ENCODE measurements around the gene ABCB1. TPM values are rescaled to one million over a fixed set of nuclear protein-coding genes. Genes with fewer than 3 reads are reported as not detected.

The ABCB1 gene
- total and polyA plus RNA-seq, 2 donors (not counting 3 experiments of a cell fraction or from before 2014, with no cell fraction given) = 7.1 to 7.5 TPM

DNA sequence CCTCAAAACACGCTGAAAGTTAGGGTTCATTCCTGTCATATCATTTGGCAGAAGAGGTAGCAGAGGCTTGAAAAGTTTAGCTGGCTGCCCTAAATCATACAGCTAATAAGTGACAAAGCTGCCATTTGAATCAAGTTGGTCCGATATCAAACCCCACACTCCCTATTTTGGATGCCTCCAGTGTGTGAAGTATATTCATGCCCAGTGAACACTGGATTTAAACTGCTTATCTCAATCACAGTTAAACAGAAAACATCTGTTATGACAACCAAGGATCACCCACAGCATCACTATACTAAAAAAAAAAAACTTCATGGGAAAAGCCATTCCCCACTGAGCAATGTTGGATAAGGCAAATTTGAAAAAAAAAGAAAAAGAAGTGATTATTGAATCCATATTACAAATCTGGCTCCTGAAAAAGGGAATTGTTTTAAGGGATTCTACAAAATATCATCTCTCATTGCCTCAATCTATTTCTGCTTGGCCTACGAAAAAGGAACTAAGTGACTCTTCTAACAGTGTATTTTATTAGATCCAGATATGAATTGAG, 48.3 kb downstream of the ABCB1 start:
- H3K4me3 ChIP-seq (replicated peaks in 1 of 3; ENCODE audit: insufficient read depth in 1 of 3, low read depth in 1 of 3, low read length in 3 of 3) = no peak overlapping the region
- H3K27me3 ChIP-seq (ENCODE audit: control insufficient read depth in 2 of 2, insufficient read depth in 2 of 2, low read length in 2 of 2) = no peaks in the 10 kb centered on the region
- H3K9ac ChIP-seq (replicated peaks; ENCODE audit: extremely low read depth, insufficient read depth, low read length) = no peak overlapping the region
- no peaks in the 10 kb centered on the region for H3K36me3 ChIP-seq (ENCODE audit: control insufficient read depth in 2 of 2, extremely low read depth in 1 of 2, insufficient read depth in 2 of 2, low read length in 2 of 2)
- H2AFZ ChIP-seq (ENCODE audit: low read depth, low read length) = no peak overlapping the region
- H3K27ac ChIP-seq (ENCODE audit: insufficient read depth, low read depth, low read length) = no peak overlapping the region
- H3K9me1 ChIP-seq (replicated peaks; ENCODE audit: control insufficient read depth, extremely low read depth, insufficient read depth, low read length) = peaks cover 2% of the 10 kb centered on the region
- no peaks in the 10 kb centered on the region for H3K9me3 ChIP-seq (replicated peaks; ENCODE audit: control insufficient read depth, insufficient read depth, low read length)
- FAIRE-seq (no peak), DNase-seq (ENCODE audit: low read depth, low spot score) (no peak)
- POLR2A ChIA-PET = no interaction called here
- H3K79me2 ChIP-seq (ENCODE audit: control insufficient read depth, insufficient read depth, low read length) = no peaks in the 10 kb centered on the region
- TF ChIP-seq GATA2 (IDR thresholded peaks at IDR 0.05; ENCODE audit: insufficient read depth, insufficient read length, low read depth, low read length) = no peak
- no peak for TF ChIP-seq EZH2 (IDR thresholded peaks at IDR 0.05; ENCODE audit: borderline replicate concordance, low read depth, low read length, severe bottlenecking)
- no peak for TF ChIP-seq JUN (IDR thresholded peaks at IDR 0.05; ENCODE audit: borderline replicate concordance, insufficient read depth, insufficient read length, low read depth)
- no peak for TF ChIP-seq FOS (IDR thresholded peaks at IDR 0.05; ENCODE audit: borderline replicate concordance, insufficient read depth, low read length)
- TF ChIP-seq, protein P1, sequence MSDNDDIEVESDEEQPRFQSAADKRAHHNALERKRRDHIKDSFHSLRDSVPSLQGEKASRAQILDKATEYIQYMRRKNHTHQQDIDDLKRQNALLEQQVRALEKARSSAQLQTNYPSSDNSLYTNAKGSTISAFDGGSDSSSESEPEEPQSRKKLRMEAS (IDR thresholded peaks at IDR 0.05; ENCODE audit: insufficient read depth, insufficient read length) = no peak
- TF ChIP-seq, protein P2, sequence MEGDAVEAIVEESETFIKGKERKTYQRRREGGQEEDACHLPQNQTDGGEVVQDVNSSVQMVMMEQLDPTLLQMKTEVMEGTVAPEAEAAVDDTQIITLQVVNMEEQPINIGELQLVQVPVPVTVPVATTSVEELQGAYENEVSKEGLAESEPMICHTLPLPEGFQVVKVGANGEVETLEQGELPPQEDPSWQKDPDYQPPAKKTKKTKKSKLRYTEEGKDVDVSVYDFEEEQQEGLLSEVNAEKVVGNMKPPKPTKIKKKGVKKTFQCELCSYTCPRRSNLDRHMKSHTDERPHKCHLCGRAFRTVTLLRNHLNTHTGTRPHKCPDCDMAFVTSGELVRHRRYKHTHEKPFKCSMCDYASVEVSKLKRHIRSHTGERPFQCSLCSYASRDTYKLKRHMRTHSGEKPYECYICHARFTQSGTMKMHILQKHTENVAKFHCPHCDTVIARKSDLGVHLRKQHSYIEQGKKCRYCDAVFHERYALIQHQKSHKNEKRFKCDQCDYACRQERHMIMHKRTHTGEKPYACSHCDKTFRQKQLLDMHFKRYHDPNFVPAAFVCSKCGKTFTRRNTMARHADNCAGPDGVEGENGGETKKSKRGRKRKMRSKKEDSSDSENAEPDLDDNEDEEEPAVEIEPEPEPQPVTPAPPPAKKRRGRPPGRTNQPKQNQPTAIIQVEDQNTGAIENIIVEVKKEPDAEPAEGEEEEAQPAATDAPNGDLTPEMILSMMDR (IDR thresholded peaks at IDR 0.05; ENCODE audit: extremely low read depth in 1 of 2, insufficient read depth in 1 of 2, low read depth in 1 of 2, low read length in 2 of 2) = no peak
- no peak for TF ChIP-seq POLR2AphosphoS5 (IDR thresholded peaks at IDR 0.05; ENCODE audit: insufficient read depth, low read depth, low read length)
- no peak for TF ChIP-seq POLR2A (IDR thresholded peaks at IDR 0.05; ENCODE audit: low read depth, low read length)
- TF ChIP-seq MYC (IDR thresholded peaks at IDR 0.05; ENCODE audit: low read depth, low read length) = no peak
- H4K20me1 ChIP-seq (replicated peaks; ENCODE audit: control insufficient read depth, extremely low read depth, insufficient read depth, low read length) = no peaks in the 10 kb centered on the region
- BruUV-seq (replicated peaks) = no TSS peak
- no peaks in the 10 kb centered on the region for H3K4me1 ChIP-seq (ENCODE audit: control insufficient read depth, extremely low read depth, insufficient read depth, low read length)
- dilution Hi-C loops (cut with MboI; ENCODE audit: extremely low pct_ligation_motif_present, low sequenced_read_pairs) (no loop called here), intact Hi-C loops (cut with micrococcal nuclease) (no loop called here)
- no peak overlapping the region for H3K4me2 ChIP-seq (ENCODE audit: insufficient read depth, low read length)
- CTCF ChIA-PET = no interaction called here
